NCI-H1436 treated with DMSO at 0.1 percent for 48 hours (cell line): ENCODE results near the gene TAF4B.
"Not testable (repeated sequence)": the region's sequence is repeated elsewhere in the genome, so short reads cannot be mapped to it uniquely, and the experiment has no call there.

Source experiments
- DNase-seq: peaks from one replicate; lab custom pipeline; 2025; lab: John Stamatoyannopoulos, UW

TAF4B gene

DNA sequence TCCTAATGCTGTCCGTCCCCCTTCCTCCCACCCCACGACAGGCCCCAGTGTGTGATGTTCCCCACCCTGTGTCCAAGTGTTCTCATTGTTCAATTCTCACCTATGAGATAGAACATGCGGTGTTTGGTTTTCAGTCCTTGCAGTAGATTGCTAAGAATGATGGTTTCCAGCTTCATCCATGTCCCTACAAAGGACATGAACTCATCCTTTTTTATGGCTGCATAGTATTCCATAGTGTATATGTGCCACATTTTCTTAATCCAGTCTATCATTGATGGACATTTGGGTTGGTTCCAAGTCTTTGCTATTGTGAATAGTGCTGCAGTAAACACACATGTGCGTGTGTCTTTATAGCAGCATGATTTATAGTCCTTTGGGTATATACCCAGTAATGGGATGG is 12.5 kb downstream of the TAF4B start:
- DNase-seq: not testable (repeated sequence)

GRCh38 chr18:26242392-26242791 is 16.1 kb downstream of the TAF4B start:
- not testable (repeated sequence) for DNase-seq

- not testable (repeated sequence) for DNase-seq
Observed at GRCh38 chr18:26245434-26245833, 19.2 kb downstream of the TAF4B start.

- DNase-seq: no peak
Observed at GRCh38 chr18:26252411-26252810, 26.2 kb downstream of the TAF4B start.

DNA sequence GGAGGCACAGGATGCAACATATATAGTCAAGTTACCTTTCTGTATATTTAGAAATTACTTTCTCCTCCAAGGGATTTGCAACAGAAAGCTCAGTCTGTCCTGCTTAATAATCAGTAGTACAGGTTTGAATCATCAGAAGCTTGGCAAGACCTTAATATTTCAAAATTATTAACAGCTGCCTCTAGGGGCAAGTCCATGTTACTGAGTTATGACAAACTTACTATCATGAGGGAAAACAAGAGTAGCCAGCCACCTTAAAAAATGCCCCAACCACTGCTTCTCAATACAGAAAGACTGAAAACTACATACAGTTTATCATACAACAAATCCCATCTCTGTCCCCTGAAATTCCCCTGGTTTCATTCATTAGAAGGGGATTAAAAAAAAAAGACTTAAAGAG is 28.6 kb downstream of the TAF4B start:
- not testable (repeated sequence) for DNase-seq

DNA sequence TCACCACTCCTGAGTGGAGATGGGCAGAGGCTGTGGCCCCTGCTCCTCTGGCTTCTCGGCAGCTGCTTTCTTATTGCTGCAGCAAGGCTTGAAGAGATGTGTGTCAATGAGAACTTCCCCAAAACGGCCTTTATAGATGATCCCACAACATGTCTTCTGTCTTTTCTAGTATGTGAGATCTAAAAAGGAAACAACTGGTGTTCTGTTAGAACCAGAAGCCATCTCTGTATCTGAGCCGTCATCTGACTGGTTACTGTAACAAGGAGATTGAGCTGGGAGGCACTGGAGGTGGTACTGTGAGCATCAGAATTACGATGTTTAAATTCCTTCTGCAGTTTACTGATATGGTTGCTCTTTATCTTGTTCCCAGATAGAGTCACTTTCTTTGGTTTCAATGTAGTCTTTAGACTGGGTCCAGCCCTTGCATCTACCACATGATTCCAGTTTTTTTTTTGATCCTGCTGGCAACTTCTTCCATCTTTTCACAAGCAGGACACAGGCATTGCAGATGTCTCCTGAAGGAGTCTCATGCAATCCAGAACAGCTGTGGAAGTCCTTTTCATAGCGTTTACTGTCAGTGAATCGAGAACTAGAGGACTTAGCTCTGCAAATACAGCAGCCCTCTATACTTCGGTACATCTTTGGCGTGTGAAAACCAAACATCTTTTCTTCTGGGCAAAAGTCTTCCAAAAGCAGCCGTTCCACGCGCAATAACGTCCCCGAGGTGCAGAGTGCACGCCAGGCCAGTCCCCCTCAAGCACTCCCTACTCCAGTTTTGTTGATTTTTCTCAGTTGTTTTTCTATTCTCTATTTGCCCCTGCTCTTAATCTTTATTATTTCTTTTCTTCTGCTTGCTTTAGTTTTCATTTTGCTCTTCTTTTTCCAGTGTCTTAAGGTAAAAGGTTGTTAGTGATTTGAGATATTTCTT is 29.7 kb downstream of the TAF4B start:
- DNase-seq: no peak

DNA sequence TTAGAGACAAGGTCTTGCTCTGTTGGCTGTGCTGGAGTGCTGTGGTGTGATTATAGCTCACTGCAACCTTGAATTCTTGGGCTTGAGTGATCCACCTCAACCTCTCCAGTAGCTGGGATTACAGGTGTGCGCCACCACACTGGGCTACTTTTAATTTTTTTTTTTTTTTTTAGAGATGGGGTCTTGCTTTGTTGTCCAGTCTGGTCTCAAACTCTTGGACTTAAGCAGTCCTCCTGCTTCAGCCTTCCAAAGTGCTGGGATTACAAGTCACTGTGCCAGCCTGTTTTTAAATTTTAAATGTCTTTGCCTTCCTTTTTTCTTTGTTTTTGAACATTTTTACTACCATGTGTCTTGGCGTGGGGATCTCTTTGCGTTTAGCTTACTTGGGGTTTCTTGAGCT is 32.5 kb downstream of the TAF4B start:
- no peak for DNase-seq

GRCh38 chr18:26259416-26259815 is 33.2 kb downstream of the TAF4B start:
- DNase-seq: not testable (repeated sequence)

DNA sequence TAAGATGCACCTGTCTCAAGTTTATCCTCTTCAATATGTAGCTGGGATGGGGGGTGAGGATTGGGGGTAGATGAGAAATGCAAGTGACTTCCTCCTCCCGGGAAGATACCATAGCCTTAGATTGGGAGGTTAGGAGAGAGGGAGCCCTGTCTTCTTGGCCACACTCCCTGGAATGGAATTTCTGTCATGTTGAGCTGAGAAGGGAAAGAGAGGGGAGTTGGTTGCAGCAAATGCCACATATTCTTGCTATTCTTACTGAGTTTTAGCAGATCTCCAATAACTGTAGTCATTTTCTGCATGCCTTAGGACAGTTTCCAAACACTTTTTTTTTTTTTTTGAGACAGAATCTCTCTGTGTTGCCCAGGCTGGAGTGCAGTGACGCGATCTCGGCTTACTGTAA is 35.9 kb downstream of the TAF4B start:
- no peak for DNase-seq

DNA sequence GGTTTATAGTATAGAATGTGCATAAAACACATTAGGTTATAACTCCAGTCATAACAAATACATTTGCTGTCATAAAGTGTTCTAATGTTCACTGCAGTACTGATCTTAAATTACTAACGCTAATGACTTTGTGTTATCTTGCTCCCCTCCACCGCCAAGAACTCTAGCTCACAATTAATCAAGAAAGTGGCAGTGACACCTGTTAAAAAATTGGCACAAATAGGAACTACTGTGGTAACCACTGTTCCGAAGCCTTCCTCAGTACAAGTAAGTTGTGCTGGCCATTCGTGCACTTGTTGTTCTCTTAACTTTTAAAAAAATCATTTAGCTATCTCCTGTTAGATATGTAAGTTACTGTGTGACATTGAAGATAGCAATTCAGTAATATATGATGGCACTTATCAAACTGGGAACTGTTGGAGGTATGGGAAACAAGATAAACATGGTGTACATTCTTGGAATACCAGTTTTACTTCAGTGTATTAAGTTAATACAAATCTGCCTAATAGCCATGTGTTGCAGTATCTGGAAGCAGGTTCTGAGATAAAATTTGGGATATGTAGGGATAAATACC is 41.2 kb downstream of the TAF4B start:
- DNase-seq: no peak

- DNase-seq: no peak
Observed at GRCh38 chr18:26268454-26268853, 42.2 kb downstream of the TAF4B start.

GRCh38 chr18:26271917-26272549 is 45.8 kb downstream of the TAF4B start:
- DNase-seq: no peak

- no peak for DNase-seq
Observed at GRCh38 chr18:26277374-26277773, 51.1 kb downstream of the TAF4B start.

DNA sequence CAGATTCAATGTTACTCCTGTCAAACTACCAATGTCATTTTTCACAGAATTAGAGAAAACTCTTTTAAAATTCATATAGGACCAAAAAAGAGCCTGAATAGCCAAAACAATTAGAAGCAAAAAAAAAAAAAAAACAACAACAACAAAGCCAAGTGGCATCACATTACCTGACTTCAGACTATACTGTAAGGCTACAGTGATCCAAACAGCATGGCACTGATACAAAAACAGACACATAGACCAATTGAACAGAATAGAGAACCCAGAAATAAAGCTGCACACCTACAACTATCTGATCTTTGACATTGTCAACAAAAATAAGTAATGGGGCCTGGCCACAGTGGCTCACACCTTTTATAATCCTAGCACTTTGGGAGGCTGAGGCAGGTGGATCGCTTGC is 53.2 kb downstream of the TAF4B start:
- DNase-seq: no peak

DNA sequence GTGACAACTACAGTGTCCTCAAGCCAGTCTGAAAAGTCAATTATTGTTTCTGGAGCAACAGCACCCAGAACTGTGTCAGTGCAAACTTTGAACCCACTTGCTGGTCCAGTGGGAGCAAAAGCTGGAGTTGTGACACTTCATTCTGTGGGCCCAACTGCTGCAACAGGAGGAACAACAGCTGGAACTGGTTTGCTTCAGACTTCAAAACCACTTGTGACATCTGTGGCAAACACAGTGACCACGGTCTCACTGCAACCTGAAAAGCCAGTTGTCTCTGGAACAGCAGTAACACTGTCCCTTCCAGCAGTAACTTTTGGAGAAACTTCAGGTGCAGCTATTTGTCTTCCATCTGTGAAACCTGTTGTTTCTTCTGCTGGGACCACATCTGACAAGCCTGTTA is 59.8 kb downstream of the TAF4B start:
- no peak for DNase-seq

GRCh38 chr18:26287644-26288043 is 61.4 kb downstream of the TAF4B start:
- no peak for DNase-seq

- no peak for DNase-seq
Observed at GRCh38 chr18:26290385-26290784, 64.1 kb downstream of the TAF4B start.

GRCh38 chr18:26293982-26294381 is 67.7 kb downstream of the TAF4B start:
- DNase-seq: no peak

DNA sequence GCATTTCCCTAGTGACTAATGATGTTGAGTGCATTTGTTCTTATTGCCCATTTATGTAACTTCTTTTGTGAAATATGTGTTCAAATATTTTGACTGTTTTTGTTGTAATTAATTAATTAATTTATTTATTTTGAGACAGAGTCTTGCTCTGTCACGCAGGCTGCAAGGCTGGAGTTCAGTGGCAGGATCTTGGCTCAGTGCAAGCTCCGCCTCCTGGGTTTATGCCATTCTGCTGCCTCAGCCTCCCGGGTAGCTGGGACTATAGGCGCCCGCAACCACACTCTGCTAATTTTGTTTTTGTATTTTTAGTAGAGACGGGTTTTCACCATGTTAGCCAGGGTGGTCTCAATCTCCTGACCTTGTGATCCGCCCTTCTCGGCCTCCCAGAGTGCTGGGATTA is 71.9 kb downstream of the TAF4B start:
- no peak for DNase-seq

GRCh38 chr18:26301681-26302080 is 75.4 kb downstream of the TAF4B start:
- no peak for DNase-seq

DNA sequence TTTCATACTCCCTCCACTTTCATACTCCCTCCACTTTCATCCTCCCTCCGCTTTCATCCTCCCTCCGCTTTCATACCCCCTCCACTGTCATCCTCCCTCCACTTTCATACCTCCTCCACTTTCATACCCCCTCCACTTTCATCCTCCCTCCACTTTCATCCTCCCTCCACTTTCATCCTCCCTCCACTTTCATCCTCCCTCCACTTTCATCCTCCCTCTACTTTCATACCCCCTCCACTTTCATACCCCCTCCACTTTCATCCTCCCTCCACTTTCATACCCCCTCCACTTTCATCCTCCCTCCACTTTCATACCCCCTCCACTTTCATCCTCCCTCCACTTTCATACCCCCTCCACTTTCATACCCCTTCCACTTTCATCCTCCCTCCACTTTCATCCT is 77.0 kb downstream of the TAF4B start:
- DNase-seq: not testable (repeated sequence)

DNA sequence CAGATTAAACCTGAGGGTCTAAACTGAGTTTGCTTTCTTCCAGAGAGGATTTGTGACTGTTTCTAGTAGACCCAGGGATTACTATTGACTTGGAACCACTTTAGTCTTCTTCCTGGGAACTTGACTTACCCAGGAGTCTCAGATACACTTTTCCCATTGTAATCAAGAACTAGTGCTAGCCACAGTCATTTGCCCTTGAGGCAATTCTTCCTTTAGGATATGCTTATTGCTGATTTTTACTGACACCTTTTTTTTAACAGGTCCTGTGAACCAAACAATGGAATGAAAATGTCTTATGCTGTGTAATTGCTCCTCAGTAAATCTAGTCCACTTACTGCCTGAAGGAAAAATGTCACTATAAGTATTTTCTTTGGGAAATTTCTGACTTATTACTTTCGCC is 78.3 kb downstream of the TAF4B start:
- no peak for DNase-seq

- DNase-seq: no peak
Observed at GRCh38 chr18:26307161-26307773, 81.0 kb downstream of the TAF4B start.
